ENCODE data around the gene PRUNE2.

DNA sequence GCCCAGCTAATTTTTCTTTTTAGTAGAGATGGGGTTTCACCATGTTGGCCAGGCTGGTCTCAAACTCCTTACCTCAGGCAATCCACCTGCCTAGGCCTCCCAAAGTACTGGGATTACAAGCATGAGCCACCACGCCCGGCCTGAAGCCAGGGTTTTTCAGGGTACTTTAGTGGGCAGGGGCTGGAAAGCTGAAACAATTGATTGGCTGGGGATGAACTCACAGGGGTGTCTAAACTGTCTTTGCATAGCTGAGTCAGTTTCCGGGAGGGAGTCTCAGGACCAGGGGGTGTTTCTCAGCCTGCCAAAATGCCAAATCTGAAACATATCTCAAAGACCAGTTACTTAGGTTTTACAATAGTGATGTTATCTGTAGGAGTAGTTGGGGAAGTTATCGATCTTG, 46.1 kb downstream of the PRUNE2 start:
- TF ChIP-seq HDGF (IDR thresholded peaks at IDR 0.05; ENCODE audit: borderline replicate concordance) (no peak), BHLHE40 (IDR thresholded peaks at IDR 0.05; ENCODE audit: borderline replicate concordance) (no peak), L3MBTL2 (conservative IDR thresholded peaks at IDR 0.05) (no peak), SUZ12 (IDR thresholded peaks at IDR 0.05) (no peak), FOXA1 (IDR thresholded peaks at IDR 0.05) (no peak)

Measured in HEK293T (cell line).